Measurements from ENCODE around the gene SDK1. TPM values are rescaled to one million over a fixed set of nuclear protein-coding genes. Genes with fewer than 3 reads are reported as not detected.
A peak's percentile ranks its signal among the peaks of the same experiment; 100 is the strongest.

SDK1 gene
- total and polyA plus RNA-seq, 2 experiments from 2014 or later: 2.1 to 10.0 TPM

GRCh38 chr7:4139656-4140625 lies 838.9 kb downstream of the SDK1 start:
- Histone ChIP-seq H3K79me2 (replicated peaks; ENCODE audit: insufficient read depth) (no peaks in the 10 kb centered on the region), H3K27ac (ENCODE audit: low read depth) (no peak overlapping the region), H3K4me1 (ENCODE audit: insufficient read depth) (peaks cover 7% of the 10 kb centered on the region), H3K27me3 (ENCODE audit: insufficient read depth) (no peaks in the 10 kb centered on the region), H3K4me3 (no peak overlapping the region), H3F3A (replicated peaks; ENCODE audit: low read depth) (no peaks in the 10 kb centered on the region), H3K36me3 (ENCODE audit: insufficient read depth) (no peaks in the 10 kb centered on the region), H3K9me2 (ENCODE audit: insufficient read depth) (no peaks in the 10 kb centered on the region), H2AFZ (no peak overlapping the region), H4K20me1 (replicated peaks; ENCODE audit: insufficient read depth) (no peaks in the 10 kb centered on the region), H3K4me2 (no peak overlapping the region)
- H3K27ac Mint-ChIP-seq: peak overlapping the region; percentile 54; the same call in 1 of the 2 replicates
- no peak overlapping the region; the same call in 2 of the 3 replicates for H3K4me3 Mint-ChIP-seq
- H3K27me3 Mint-ChIP-seq (ENCODE audit: insufficient read depth, low read depth, poor library complexity): peaks cover 11% of the 10 kb centered on the region
- DNase-seq (ENCODE audit: low spot score) (no peak), ATAC-seq (no peak)
- H3K4me1 Mint-ChIP-seq: peaks cover 56% of the 10 kb centered on the region
- H3K36me3 Mint-ChIP-seq (ENCODE audit: low read depth): no peaks in the 10 kb centered on the region; the same call in 2 of the 3 replicates
- TF ChIP-seq EZH2 (IDR thresholded peaks at IDR 0.05; ENCODE audit: low read depth, unreplicated experiment): no peak
- no peaks in the 10 kb centered on the region; the same call in 2 of the 3 replicates for H3K9me3 Mint-ChIP-seq

GRCh38 chr7:4140933-4141332 lies 839.9 kb downstream of the SDK1 start:
- Mint-ChIP-seq H3K36me3 (ENCODE audit: low read depth) (no peaks in the 10 kb centered on the region), H3K27ac (no peak overlapping the region; the same call in 1 of the 2 replicates), H3K27me3 (ENCODE audit: insufficient read depth, low read depth, poor library complexity) (peaks cover 14% of the 10 kb centered on the region), H3K9me3 (no peaks in the 10 kb centered on the region; the same call in 2 of the 3 replicates), H3K4me3 (no peak overlapping the region), H3K4me1 (peaks cover 53% of the 10 kb centered on the region)
- Histone ChIP-seq H4K20me1 (replicated peaks; ENCODE audit: insufficient read depth) (no peaks in the 10 kb centered on the region), H3K4me1 (ENCODE audit: insufficient read depth) (peaks cover 4% of the 10 kb centered on the region; the same call in 1 of the 2 replicates), H3K9me2 (ENCODE audit: insufficient read depth) (no peaks in the 10 kb centered on the region), H3K36me3 (ENCODE audit: insufficient read depth) (no peaks in the 10 kb centered on the region), H2AFZ (no peak overlapping the region), H3K79me2 (replicated peaks; ENCODE audit: insufficient read depth) (no peaks in the 10 kb centered on the region), H3K27ac (ENCODE audit: low read depth) (no peak overlapping the region), H3K27me3 (ENCODE audit: insufficient read depth) (no peaks in the 10 kb centered on the region), H3K4me2 (no peak overlapping the region), H3K4me3 (no peak overlapping the region), H3F3A (replicated peaks; ENCODE audit: low read depth) (no peaks in the 10 kb centered on the region)
- no peak for ATAC-seq
- DNase-seq (ENCODE audit: low spot score): no peak
- TF ChIP-seq STAT1 (IDR thresholded peaks at IDR 0.05; ENCODE audit: unreplicated experiment): no peak
- no peak for TF ChIP-seq ZNF462 (CRISPR knock-in tag; IDR thresholded peaks at IDR 0.05)
- no peak for TF ChIP-seq JUNB (IDR thresholded peaks at IDR 0.05; ENCODE audit: unreplicated experiment)
- TF ChIP-seq CREB1 (CRISPR knock-in tag; IDR thresholded peaks at IDR 0.05; ENCODE audit: low read depth): no peak
- TF ChIP-seq ZNF114 (CRISPR knock-in tag; IDR thresholded peaks at IDR 0.05): no peak
- TF ChIP-seq, protein P1, sequence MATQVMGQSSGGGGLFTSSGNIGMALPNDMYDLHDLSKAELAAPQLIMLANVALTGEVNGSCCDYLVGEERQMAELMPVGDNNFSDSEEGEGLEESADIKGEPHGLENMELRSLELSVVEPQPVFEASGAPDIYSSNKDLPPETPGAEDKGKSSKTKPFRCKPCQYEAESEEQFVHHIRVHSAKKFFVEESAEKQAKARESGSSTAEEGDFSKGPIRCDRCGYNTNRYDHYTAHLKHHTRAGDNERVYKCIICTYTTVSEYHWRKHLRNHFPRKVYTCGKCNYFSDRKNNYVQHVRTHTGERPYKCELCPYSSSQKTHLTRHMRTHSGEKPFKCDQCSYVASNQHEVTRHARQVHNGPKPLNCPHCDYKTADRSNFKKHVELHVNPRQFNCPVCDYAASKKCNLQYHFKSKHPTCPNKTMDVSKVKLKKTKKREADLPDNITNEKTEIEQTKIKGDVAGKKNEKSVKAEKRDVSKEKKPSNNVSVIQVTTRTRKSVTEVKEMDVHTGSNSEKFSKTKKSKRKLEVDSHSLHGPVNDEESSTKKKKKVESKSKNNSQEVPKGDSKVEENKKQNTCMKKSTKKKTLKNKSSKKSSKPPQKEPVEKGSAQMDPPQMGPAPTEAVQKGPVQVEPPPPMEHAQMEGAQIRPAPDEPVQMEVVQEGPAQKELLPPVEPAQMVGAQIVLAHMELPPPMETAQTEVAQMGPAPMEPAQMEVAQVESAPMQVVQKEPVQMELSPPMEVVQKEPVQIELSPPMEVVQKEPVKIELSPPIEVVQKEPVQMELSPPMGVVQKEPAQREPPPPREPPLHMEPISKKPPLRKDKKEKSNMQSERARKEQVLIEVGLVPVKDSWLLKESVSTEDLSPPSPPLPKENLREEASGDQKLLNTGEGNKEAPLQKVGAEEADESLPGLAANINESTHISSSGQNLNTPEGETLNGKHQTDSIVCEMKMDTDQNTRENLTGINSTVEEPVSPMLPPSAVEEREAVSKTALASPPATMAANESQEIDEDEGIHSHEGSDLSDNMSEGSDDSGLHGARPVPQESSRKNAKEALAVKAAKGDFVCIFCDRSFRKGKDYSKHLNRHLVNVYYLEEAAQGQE (IDR thresholded peaks at IDR 0.05; ENCODE audit: unreplicated experiment): no peak
- TF ChIP-seq EZH2 (IDR thresholded peaks at IDR 0.05; ENCODE audit: low read depth, unreplicated experiment): no peak
- TF ChIP-seq ZNF331 (CRISPR knock-in tag; IDR thresholded peaks at IDR 0.05; ENCODE audit: low read depth): no peak
- TF ChIP-seq, protein P2, sequence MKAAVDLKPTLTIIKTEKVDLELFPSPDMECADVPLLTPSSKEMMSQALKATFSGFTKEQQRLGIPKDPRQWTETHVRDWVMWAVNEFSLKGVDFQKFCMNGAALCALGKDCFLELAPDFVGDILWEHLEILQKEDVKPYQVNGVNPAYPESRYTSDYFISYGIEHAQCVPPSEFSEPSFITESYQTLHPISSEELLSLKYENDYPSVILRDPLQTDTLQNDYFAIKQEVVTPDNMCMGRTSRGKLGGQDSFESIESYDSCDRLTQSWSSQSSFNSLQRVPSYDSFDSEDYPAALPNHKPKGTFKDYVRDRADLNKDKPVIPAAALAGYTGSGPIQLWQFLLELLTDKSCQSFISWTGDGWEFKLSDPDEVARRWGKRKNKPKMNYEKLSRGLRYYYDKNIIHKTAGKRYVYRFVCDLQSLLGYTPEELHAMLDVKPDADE (IDR thresholded peaks at IDR 0.05): no peak

Data from GM23338 (cell line).